DND-41 (cell line): Measurements from ENCODE around the gene DYRK1A.

Source experiments
- ATAC-seq: fragments of 200-7000 bp; cut with Tn5 transposase; 3 replicates; pipeline ENCODE4 v1.9.1; 2021; ENCODE audit warnings: low read depth; ENCODE audit not compliant: insufficient read depth
- DNase-seq: peaks from one replicate; pipeline ENCODE4 v3.0.0-alpha.2; 2020
- H2AFZ ChIP-seq: 2 replicates; pipeline ENCODE4 v1.6.0; 2012; ENCODE audit warnings: low read depth, low read length
- H3K27ac ChIP-seq: 2 replicates; pipeline ENCODE4 v1.5.1; 2012; ENCODE audit warnings: low read length, inconsistent platforms
- H3K27me3 ChIP-seq: fragments of 200-600 bp; sonication (generic); 2 replicates; pipeline ENCODE4 v1.6.0; 2012; ENCODE audit warnings: low read length, mild to moderate bottlenecking, inconsistent platforms; ENCODE audit not compliant: insufficient read depth, poor library complexity
- H3K36me3 ChIP-seq: 2 replicates; pipeline ENCODE4 v1.5.1; 2012; ENCODE audit warnings: low read length, inconsistent platforms; ENCODE audit not compliant: insufficient read depth
- H3K4me1 ChIP-seq: 2 replicates; pipeline ENCODE4 v1.5.1; 2012; ENCODE audit warnings: mild to moderate bottlenecking, low read length; ENCODE audit not compliant: insufficient read depth
- H3K4me2 ChIP-seq: 2 replicates; pipeline ENCODE4 v1.6.0; 2012; ENCODE audit warnings: mild to moderate bottlenecking, moderate library complexity, low read length, inconsistent platforms; ENCODE audit not compliant: insufficient read depth
- H3K4me3 ChIP-seq, 2 experiments: fragments of 200-600 bp in 1 of 2; shearing (Covaris generic) in 1 of 2; 2 replicates each; pipeline ENCODE4 v1.5.1; 2012 to 2016; ENCODE audit warnings: inconsistent platforms in 2 of 2, low read length in 2 of 2, mild to moderate bottlenecking in 2 of 2, low read depth in 1 of 2, moderate library complexity in 1 of 2
- H3K79me2 ChIP-seq: 2 replicates; pipeline ENCODE4 v1.6.0; 2012; ENCODE audit warnings: low read length, inconsistent platforms; ENCODE audit not compliant: insufficient read depth
- H3K9ac ChIP-seq: 2 replicates; pipeline ENCODE4 v1.6.0; 2012; ENCODE audit warnings: low read depth, mild to moderate bottlenecking, inconsistent platforms, low read length, moderate library complexity
- H3K9me3 ChIP-seq: 2 replicates; pipeline ENCODE4 v1.5.1; 2012; ENCODE audit warnings: low read length, moderate library complexity, mild to moderate bottlenecking, inconsistent platforms; ENCODE audit not compliant: insufficient read depth, severe bottlenecking
- H4K20me1 ChIP-seq: 2 replicates; pipeline ENCODE4 v1.6.0; 2012; ENCODE audit warnings: low read length; ENCODE audit not compliant: insufficient read depth
- EZH2 ChIP-seq: IDR thresholded peaks from 3 replicates; pipeline ENCODE4 v1.6.1; 2012; ENCODE audit warnings: borderline replicate concordance, low read depth, mild to moderate bottlenecking, moderate library complexity, low read length, inconsistent platforms; ENCODE audit not compliant: severe bottlenecking
- TF ChIP-seq, protein P1 (sequence below): IDR thresholded peaks from 2 replicates; pipeline ENCODE4 v1.5.1; 2012; ENCODE audit warnings: borderline replicate concordance, low read length, moderate library complexity, mild to moderate bottlenecking; ENCODE audit not compliant: poor library complexity, severe bottlenecking; ENCODE audit errors: extremely low read depth

The DYRK1A gene

DNA sequence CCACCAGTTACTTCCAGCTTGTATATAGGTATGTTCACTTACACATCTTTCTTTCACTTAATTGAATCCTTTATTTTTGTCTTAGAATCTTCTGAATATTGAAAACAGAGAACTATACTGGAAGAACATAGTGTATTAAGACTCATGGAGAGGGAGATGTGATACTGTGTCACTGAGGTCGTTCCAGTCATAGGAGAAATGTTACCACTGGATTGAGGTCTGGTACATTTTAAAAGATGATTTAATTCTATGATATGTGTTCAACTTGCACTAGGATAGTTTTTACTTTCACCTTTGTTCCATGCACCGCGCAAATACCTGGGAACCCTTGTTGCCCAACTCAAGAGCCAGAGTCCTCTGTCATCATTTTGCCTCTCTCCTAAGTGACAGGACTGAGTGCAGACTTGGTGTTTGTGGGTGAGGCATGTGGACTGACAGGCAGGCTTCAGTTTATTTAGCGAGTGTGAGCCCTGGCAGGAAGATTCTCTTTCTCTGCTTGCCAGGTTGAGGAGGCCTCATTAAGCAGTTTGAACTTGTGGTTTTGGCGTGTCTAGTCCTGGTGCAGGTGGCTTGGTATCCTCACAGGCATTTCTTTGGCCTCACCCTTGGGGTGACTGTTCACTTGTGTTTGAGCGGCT is 63.7 kb downstream of the DYRK1A start:
- Histone ChIP-seq H3K27me3 (no peaks in the 10 kb centered on the region), H3K9me3 (no peaks in the 10 kb centered on the region), H3K79me2 (peaks cover 96% of the 10 kb centered on the region), H3K4me1 (peaks cover 33% of the 10 kb centered on the region), H3K36me3 (peaks cover 48% of the 10 kb centered on the region), H3K27ac (peak overlapping the region; percentile 48; the same call in 1 of the 2 replicates), H3K4me3 (no peak overlapping the region), H3K4me2 (no peak overlapping the region), H2AFZ (no peak overlapping the region), H3K9ac (no peak overlapping the region), H4K20me1 (peaks cover 72% of the 10 kb centered on the region)
- DNase-seq = peak; percentile 63
- no peak for TF ChIP-seq EZH2
- TF ChIP-seq, protein P1, sequence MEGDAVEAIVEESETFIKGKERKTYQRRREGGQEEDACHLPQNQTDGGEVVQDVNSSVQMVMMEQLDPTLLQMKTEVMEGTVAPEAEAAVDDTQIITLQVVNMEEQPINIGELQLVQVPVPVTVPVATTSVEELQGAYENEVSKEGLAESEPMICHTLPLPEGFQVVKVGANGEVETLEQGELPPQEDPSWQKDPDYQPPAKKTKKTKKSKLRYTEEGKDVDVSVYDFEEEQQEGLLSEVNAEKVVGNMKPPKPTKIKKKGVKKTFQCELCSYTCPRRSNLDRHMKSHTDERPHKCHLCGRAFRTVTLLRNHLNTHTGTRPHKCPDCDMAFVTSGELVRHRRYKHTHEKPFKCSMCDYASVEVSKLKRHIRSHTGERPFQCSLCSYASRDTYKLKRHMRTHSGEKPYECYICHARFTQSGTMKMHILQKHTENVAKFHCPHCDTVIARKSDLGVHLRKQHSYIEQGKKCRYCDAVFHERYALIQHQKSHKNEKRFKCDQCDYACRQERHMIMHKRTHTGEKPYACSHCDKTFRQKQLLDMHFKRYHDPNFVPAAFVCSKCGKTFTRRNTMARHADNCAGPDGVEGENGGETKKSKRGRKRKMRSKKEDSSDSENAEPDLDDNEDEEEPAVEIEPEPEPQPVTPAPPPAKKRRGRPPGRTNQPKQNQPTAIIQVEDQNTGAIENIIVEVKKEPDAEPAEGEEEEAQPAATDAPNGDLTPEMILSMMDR = no peak
- peak; percentile 74 for ATAC-seq

DNA sequence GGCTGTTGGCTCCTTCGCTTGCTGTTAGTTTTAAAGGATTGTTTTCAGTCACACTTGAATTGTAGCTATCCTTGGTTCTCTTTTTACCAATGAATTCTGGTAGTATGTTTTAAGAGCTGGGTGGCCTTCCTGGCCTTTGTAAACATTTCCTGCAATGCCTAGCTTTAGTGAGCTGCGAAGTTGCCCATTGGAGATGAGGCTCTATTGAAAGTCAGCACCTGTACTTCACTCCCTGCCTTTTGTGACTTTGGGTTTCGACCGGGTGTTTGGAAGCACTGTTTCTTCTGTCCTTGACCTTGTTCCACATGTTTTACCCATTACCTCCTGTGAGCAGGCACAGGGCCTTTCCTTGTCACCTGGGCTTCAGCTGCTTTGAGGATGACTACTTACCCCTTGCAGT is 64.7 kb downstream of the DYRK1A start:
- H2AFZ ChIP-seq = no peak overlapping the region
- H3K4me3 ChIP-seq = no peak overlapping the region
- H3K27me3 ChIP-seq = no peaks in the 10 kb centered on the region
- no peak for TF ChIP-seq EZH2
- TF ChIP-seq, protein P1 = no peak
- no peak overlapping the region for H3K4me2 ChIP-seq
- H3K9me3 ChIP-seq = no peaks in the 10 kb centered on the region
- DNase-seq = no peak
- H3K79me2 ChIP-seq = peaks cover 96% of the 10 kb centered on the region
- H3K36me3 ChIP-seq = peaks cover 41% of the 10 kb centered on the region
- H3K4me1 ChIP-seq = peaks cover 33% of the 10 kb centered on the region
- H3K27ac ChIP-seq = no peak overlapping the region
- ATAC-seq = no peak
- H3K9ac ChIP-seq = no peak overlapping the region
- peaks cover 74% of the 10 kb centered on the region for H4K20me1 ChIP-seq

GRCh38 chr21:37432710-37433455 is 66.3 kb downstream of the DYRK1A start:
- H3K4me2 ChIP-seq = no peak overlapping the region
- ATAC-seq = no peak
- no peak for TF ChIP-seq EZH2
- TF ChIP-seq, protein P1 = no peak
- peaks cover 30% of the 10 kb centered on the region for H3K4me1 ChIP-seq
- H4K20me1 ChIP-seq = peaks cover 82% of the 10 kb centered on the region
- no peak overlapping the region for H3K4me3 ChIP-seq
- DNase-seq = no peak
- no peak overlapping the region for H3K9ac ChIP-seq
- no peak overlapping the region for H3K27ac ChIP-seq
- H2AFZ ChIP-seq = no peak overlapping the region
- H3K36me3 ChIP-seq = peaks cover 33% of the 10 kb centered on the region
- H3K79me2 ChIP-seq = peaks cover 98% of the 10 kb centered on the region
- H3K9me3 ChIP-seq = no peaks in the 10 kb centered on the region
- H3K27me3 ChIP-seq = no peaks in the 10 kb centered on the region
